Measurements from ENCODE around the gene APOO. TPM values are rescaled to one million over a fixed set of nuclear protein-coding genes. Genes with fewer than 3 reads are reported as not detected.

APOO gene
- total RNA-seq, 3 donors from 2014 or later (not counting 1 experiment from before 2014, with no cell fraction given): 8.8 to 13.0 (median 10.0) TPM

DNA sequence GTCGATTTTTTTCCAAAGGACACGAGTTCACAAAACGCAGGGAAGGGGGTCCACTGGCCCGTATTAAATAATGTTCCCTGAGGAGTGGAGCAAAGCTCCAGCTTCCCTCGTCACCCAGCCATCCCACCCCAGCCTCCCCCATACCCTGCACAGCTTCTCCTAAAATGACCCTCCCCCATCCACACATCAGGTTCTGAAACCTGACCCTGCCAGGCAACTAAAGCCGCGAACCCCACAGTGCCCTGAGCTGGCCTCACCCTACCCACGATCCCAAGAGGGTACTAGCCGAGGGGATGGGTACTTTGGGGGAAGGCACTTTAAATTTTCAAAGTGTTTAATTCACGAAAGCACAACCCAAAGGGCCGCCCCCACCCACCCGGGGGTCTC lies 634 bp downstream of the APOO start:
- Histone ChIP-seq H3K36me3 (ENCODE audit: control insufficient read depth, insufficient read depth, low read length) (no peaks in the 10 kb centered on the region), H3K27ac (ENCODE audit: low read length) (peak overlapping the region; percentile 78), H3K4me3 (ENCODE audit: low read length) (peak overlapping the region; percentile 56), H3K9me3 (ENCODE audit: control insufficient read depth, insufficient read depth, low read length) (no peaks in the 10 kb centered on the region), H3K4me1 (ENCODE audit: control insufficient read depth, insufficient read depth, low read length) (peaks cover 12% of the 10 kb centered on the region), H3K27me3 (ENCODE audit: control insufficient read depth, insufficient read depth, low read length) (no peaks in the 10 kb centered on the region)
- intact Hi-C loops (cut with micrococcal nuclease): loop anchor here (2.0 to 10.0 kb wide), 3 partner anchors 124 to 338 kb away; partner anchors contain the start of gene SAT1
- WGBS (ENCODE audit: insufficient coverage): 7% methylated on average over 8 of the region's 12 CpGs
- no peaks in the 10 kb centered on the region for H3K9me3 Mint-ChIP-seq
- ATAC-seq: no peak
- no peaks in the 10 kb centered on the region for H3K36me3 Mint-ChIP-seq
- H3K4me3 Mint-ChIP-seq: peak overlapping the region; percentile 84
- no peak for DNase-seq
- no peak for TF ChIP-seq CTCF (IDR thresholded peaks at IDR 0.05)
- peak overlapping the region; percentile 84 to 88 for H3K27ac Mint-ChIP-seq
- H3K4me1 Mint-ChIP-seq: peaks cover 6 to 7% of the 10 kb centered on the region in 2 donors
- H3K27me3 Mint-ChIP-seq (ENCODE audit: low read depth in 2 of 2): no peaks in the 10 kb centered on the region

- H3K27ac Mint-ChIP-seq: no peak overlapping the region
- DNase-seq (no peak), ATAC-seq (no peak)
- 86% methylated on average over 2 of the region's 2 CpGs for WGBS (ENCODE audit: insufficient coverage)
- no peaks in the 10 kb centered on the region for H3K27me3 Mint-ChIP-seq (ENCODE audit: low read depth in 2 of 2)
- no peaks in the 10 kb centered on the region for H3K9me3 Mint-ChIP-seq
- Histone ChIP-seq H3K27me3 (ENCODE audit: control insufficient read depth, insufficient read depth, low read length) (no peaks in the 10 kb centered on the region), H3K9me3 (ENCODE audit: control insufficient read depth, insufficient read depth, low read length) (no peaks in the 10 kb centered on the region), H3K4me1 (ENCODE audit: control insufficient read depth, insufficient read depth, low read length) (peaks cover 16% of the 10 kb centered on the region), H3K27ac (ENCODE audit: low read length) (no peak overlapping the region), H3K4me3 (ENCODE audit: low read length) (no peak overlapping the region), H3K36me3 (ENCODE audit: control insufficient read depth, insufficient read depth, low read length) (no peaks in the 10 kb centered on the region)
- no peak for TF ChIP-seq CTCF (IDR thresholded peaks at IDR 0.05)
- no peaks in the 10 kb centered on the region for H3K36me3 Mint-ChIP-seq
- no peak overlapping the region for H3K4me3 Mint-ChIP-seq
- intact Hi-C loops (cut with micrococcal nuclease): loop anchor here (5.0 to 10.0 kb wide), 2 partner anchors 162 to 341 kb away; partner anchors contain the start of gene ACOT9
- H3K4me1 Mint-ChIP-seq: peaks cover 6 to 7% of the 10 kb centered on the region in 2 donors
These were observed 3.6 kb downstream of the APOO start for GRCh38 chrX:23904096-23904495.

DNA sequence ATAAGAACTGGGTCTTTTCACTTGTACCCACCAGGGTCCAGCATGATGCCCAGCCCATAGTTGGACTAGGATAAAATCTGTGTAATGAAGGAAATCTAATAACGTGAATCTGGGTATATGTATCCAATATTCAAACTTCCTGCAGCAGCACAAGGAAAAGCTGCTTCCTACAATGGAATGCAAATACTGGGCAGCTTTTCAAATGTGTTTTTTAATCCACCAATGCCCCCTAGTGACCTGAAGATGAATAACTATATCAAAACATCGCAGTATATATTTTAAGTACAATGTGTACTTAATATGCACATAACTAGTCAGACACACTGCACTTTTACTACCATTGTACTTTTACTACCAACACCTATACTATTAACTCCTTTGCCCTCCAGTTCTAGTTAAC lies 5.3 kb downstream of the APOO start:
- Histone ChIP-seq H3K36me3 (ENCODE audit: control insufficient read depth, insufficient read depth, low read length) (no peaks in the 10 kb centered on the region), H3K4me3 (ENCODE audit: low read length) (no peak overlapping the region), H3K9me3 (ENCODE audit: control insufficient read depth, insufficient read depth, low read length) (no peaks in the 10 kb centered on the region), H3K4me1 (ENCODE audit: control insufficient read depth, insufficient read depth, low read length) (peaks cover 11% of the 10 kb centered on the region), H3K27ac (ENCODE audit: low read length) (no peak overlapping the region), H3K27me3 (ENCODE audit: control insufficient read depth, insufficient read depth, low read length) (no peaks in the 10 kb centered on the region)
- ATAC-seq (peak; percentile 46 to 67 (median 49)), DNase-seq (peak in 1 of 2 donors; percentile 68)
- Mint-ChIP-seq H3K27me3 (ENCODE audit: low read depth in 2 of 2) (no peaks in the 10 kb centered on the region), H3K27ac (no peak overlapping the region), H3K4me3 (no peak overlapping the region), H3K9me3 (no peaks in the 10 kb centered on the region), H3K36me3 (no peaks in the 10 kb centered on the region), H3K4me1 (no peaks in the 10 kb centered on the region)
- intact Hi-C loops (cut with micrococcal nuclease): loop anchor here (1.0 to 10.0 kb wide), 5 partner anchors 146 to 342 kb away; partner anchors contain the start of gene ACOT9
- 0% methylated on average over 1 of the region's 2 CpGs for WGBS (ENCODE audit: insufficient coverage)
- peak; percentile 33 for TF ChIP-seq CTCF (IDR thresholded peaks at IDR 0.05)

DNA sequence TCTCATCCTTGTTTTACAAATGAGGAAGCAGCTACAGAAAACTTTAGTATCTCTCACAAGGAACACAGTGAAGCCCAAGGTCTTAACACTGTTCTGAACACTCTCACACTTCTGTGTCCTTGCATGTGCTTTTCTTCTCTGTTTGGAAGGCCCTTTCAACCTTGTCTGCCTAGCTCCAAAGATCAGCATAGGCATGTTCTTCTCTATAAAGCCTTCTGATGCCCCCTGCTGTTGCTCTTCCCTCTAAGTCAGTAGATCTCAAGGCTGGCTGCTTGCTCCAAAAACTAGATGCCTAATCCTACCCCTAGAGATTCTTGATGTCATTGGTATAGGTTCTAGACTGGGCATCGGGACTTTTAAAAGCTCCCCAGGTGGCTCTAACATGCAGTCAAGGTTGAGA lies 5.9 kb downstream of the APOO start:
- Histone ChIP-seq H3K9me3 (ENCODE audit: control insufficient read depth, insufficient read depth, low read length) (no peaks in the 10 kb centered on the region), H3K27ac (ENCODE audit: low read length) (no peak overlapping the region), H3K36me3 (ENCODE audit: control insufficient read depth, insufficient read depth, low read length) (no peaks in the 10 kb centered on the region), H3K4me3 (ENCODE audit: low read length) (no peak overlapping the region), H3K27me3 (ENCODE audit: control insufficient read depth, insufficient read depth, low read length) (no peaks in the 10 kb centered on the region), H3K4me1 (ENCODE audit: control insufficient read depth, insufficient read depth, low read length) (peaks cover 6% of the 10 kb centered on the region)
- H3K9me3 Mint-ChIP-seq: no peaks in the 10 kb centered on the region
- no peaks in the 10 kb centered on the region for H3K4me1 Mint-ChIP-seq
- H3K27ac Mint-ChIP-seq: no peak overlapping the region
- H3K4me3 Mint-ChIP-seq: no peak overlapping the region
- WGBS (ENCODE audit: insufficient coverage): 33% methylated on average over 1 of the region's 1 CpG
- H3K36me3 Mint-ChIP-seq: no peaks in the 10 kb centered on the region
- ATAC-seq (peak; percentile 72 to 86 (median 80)), DNase-seq (peak in 1 of 2 donors; percentile 66)
- TF ChIP-seq CTCF (IDR thresholded peaks at IDR 0.05): peak; percentile 13
- intact Hi-C loops (cut with micrococcal nuclease): loop anchor here (1.0 to 10.0 kb wide), 5 partner anchors 146 to 343 kb away; partner anchors contain the start of gene ACOT9
- no peaks in the 10 kb centered on the region for H3K27me3 Mint-ChIP-seq (ENCODE audit: low read depth in 2 of 2)
